ENCODE measurements around the gene PTPRN2.

DNA sequence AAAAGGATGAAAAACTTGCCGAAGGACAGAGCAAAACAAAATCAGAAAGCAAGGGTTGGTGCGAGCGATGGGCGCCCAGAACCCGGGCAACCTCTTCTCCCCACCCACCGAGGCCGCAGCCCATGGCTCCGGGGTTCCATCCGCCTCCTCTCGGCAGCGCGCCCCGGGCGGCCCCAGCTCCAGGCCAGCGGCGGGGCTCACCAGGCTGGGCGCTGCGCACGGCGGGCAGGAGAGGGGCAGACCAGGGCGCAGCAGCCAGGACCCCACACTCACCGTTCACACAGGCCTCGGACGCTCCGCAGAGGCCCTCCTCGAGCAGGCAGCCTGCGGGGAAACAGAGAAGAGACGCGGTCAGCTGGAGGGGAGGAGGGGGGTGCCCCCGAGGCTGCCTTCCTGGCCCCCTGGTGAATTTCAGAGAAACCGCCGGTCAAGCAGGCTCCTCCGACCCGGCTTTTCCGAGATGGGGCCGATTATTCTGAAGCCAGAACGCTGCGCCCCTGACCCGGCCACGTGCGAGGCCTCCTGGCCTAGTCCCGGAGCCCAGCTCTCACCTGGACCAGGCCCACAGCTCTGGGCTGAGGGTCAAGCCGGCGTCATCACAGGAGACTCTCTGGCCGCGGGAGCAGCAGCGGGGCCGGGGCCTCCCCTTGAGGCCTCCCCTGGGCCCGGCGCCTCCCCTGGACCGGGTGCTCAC lies 98.0 kb downstream of the PTPRN2 start:
- TF ChIP-seq CTCF (IDR thresholded peaks at IDR 0.05): no peak
- no peak for TF ChIP-seq ZFX (IDR thresholded peaks at IDR 0.05; ENCODE audit: borderline replicate concordance)
